Heart left ventricle (tissue), 16 donors: ENCODE data around the gene CXorf49B. TPM values are rescaled to one million over a fixed set of nuclear protein-coding genes. Genes with fewer than 3 reads are reported as not detected.

Source experiments
- ATAC-seq, 4 donors: fragments of 200-7000 bp; cut with Tn5 transposase; one replicate each; pipeline ENCODE4 v1.9.1; 2020 to 2022; ENCODE audit warnings: moderate library complexity in 4 of 4, mild to moderate bottlenecking in 3 of 4, moderate number of reproducible peaks in 1 of 4
- DNase-seq, 5 donors: peaks; one replicate each; pipeline ENCODE4 v3.0.0-alpha.2; 2020
- H3K27ac ChIP-seq, 12 donors: fragments of 200-600 bp; sonication (generic) in 4 of 12; one replicate each; pipeline versions ENCODE4 v1.5.0 to v1.8.0; 2016 to 2022; ENCODE audit warnings: mild to moderate bottlenecking in 2 of 12
- H3K27me3 ChIP-seq, 9 donors: fragments of 200-600 bp; sonication (generic) in 2 of 9; one replicate each; pipeline versions ENCODE4 v1.5.1 to v1.8.0; 2016 to 2022; ENCODE audit warnings: mild to moderate bottlenecking in 3 of 9
- H3K36me3 ChIP-seq, 9 donors: fragments of 200-600 bp; sonication (generic) in 2 of 9; one replicate each; pipeline versions ENCODE4 v1.5.0 to v1.8.0; 2018 to 2022; ENCODE audit warnings: mild to moderate bottlenecking in 2 of 9
- H3K4me1 ChIP-seq, 12 donors: fragments of 200-600 bp; sonication (generic) in 4 of 12; one replicate each; pipeline versions ENCODE4 v1.5.0 to v1.8.0; 2016 to 2022; ENCODE audit warnings: mild to moderate bottlenecking in 3 of 12
- H3K4me3 ChIP-seq, 12 donors: fragments of 200-600 bp; sonication (generic) in 4 of 12; one replicate each; pipeline versions ENCODE4 v1.5.0 to v1.8.0; 2017 to 2022; ENCODE audit warnings: mild to moderate bottlenecking in 9 of 12, moderate library complexity in 4 of 12
- H3K9me3 ChIP-seq, 12 donors: fragments of 200-600 bp; sonication (generic) in 4 of 12; one replicate each; pipeline versions ENCODE4 v1.5.0 to v1.8.0; 2016 to 2022; ENCODE audit warnings: mild to moderate bottlenecking in 1 of 12
- POLR2A ChIP-seq, 2 donors: fragments of 450-650 bp; IDR thresholded peaks; one replicate each; pipeline ENCODE4 v1.6.1; 2017; ENCODE audit warnings: antibody characterized with exemption in 2 of 2, mild to moderate bottlenecking in 2 of 2, moderate library complexity in 2 of 2
- WGBS, 4 donors: extraction: QIAGEN DNeasy Blood & Tissue Kit in 2 of 4; methylation state at CpG; one replicate each; pipeline versions ENCODE4 v1.1.5 to v1.1.7; 2013 to 2018; 5-methylcytosine and 5-hydroxymethylcytosine counted together
- intact Hi-C, 10 donors: fragments of 100-400 bp; cut with DNase I; formaldehyde crosslinking; loops; one replicate each; pipeline versions ENCODE4 v1.11.1 to v1.14.2; 2022
- polyA plus RNA-seq, 2 donors: library from polyadenylated mRNA; stranded (reverse); fragments of 200-250 nt; gene quantifications; one replicate each; pipeline ENCODE4 v1.2.3, GENCODE V29; 2013
- total RNA-seq, 9 donors: library from RNA; depleted of rRNA in 2 of 9; stranded (reverse); fragments of >200 nt in 2 of 9; fragmentation: NEBNext Ultra II Directional in 3 of 9; extraction: Animal tissue kit (Norgen Biotek cat#: 25700) in 3 of 9; gene quantifications; one replicate each; pipeline versions ENCODE4 v1.1.0 to v1.2.4, GENCODE V29; 2016 to 2023
- TF ChIP-seq, protein P1 (sequence below), 12 donors: fragments of 200-600 bp; sonication (generic) in 4 of 12; IDR thresholded peaks; one replicate each; pipeline versions ENCODE4 v1.5.0 to v1.8.0; 2018 to 2022; ENCODE audit warnings: antibody characterized with exemption in 12 of 12, mild to moderate bottlenecking in 5 of 12
- donor health status: ischemic (EF 13 %, LVEDD 7.1; RV severe dilation, severe dysfunction).
- donor health status: healthy with polysubstance abuse.
- donor health status: DM: no; HTN: yes; CAD: no.
- donor health status: DM: no; HTN: no; CAD: no.
- donor health status: ischemic (EF 25% LVEDD 6.9; RV normal size, moderate dysfunction).
- donor health status: ischemic (EF 25% LVEDD 5.7; RV mildly dilated, moderate dysfunction).
- donor health status: healthy.
- donor health status: DM: yes; HTN: yes; CAD: no.
- donor health status: ischemic (EF 35%, LVEDD 5.7; RV mildly dilated, moderate dysfunction).
- donor health status: nonischemic (EF 11% LVEDD 7.7; RV severe dilation, severe dysfunction).
- donor health status: DM: yes; HTN: yes; CAD: no.
- donor health status: PGD.
- donor health status: ischemic (EF 29% LVEDD 5.4; RV normal size, mild dysfunction).
- donor health status: nonischemic (EF 23%, LVEDD 6.1; RV moderate dilation, normal function).

CXorf49B gene
- total and polyA plus RNA-seq, 11 donors: not detected

DNA sequence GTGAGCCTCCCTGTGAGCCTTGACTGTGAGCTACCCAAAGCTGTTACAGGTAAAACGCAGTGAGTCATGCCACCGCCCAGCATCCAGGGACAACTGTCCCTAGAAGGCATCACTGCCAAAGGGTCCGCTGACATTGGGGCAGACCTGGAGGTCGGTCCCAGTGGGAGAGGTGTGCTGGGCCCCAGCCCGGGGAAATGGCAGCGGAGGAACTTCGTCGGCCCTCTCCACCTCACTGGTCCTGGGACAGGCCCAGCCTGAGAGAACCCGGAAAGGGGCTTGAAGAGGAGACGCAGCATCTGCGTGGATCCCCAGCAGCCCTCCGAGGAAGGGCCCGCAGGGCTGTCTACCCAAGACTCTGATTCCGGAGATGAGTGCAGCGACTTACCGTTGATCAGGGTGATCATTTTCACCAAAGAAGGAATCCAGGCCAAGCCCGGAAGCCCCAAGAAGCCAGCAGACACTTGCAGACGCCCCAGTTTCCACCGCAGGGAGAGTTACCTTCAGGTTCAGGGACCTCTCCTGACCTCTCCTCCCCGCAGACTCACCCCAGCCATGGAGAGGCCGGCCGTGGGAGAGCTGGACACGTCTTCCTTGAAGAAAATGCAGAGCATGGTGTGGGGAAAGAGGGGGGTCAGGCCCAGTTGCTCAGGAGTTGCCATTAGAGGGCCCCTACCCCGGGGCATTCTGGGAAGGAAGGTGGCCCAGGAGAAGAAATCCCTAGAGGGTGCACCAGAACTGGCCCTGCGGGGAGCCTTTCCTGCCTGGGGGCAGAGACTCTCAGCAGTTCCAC, 51.2 kb downstream of the CXorf49B start:
- Histone ChIP-seq H3K27me3 (peaks cover 0 to 14% (median 0%) of the 10 kb centered on the region in 9 donors), H3K9me3 (no peaks in the 10 kb centered on the region), H3K27ac (no peak overlapping the region), H3K36me3 (no peaks in the 10 kb centered on the region), H3K4me1 (no peaks in the 10 kb centered on the region), H3K4me3 (no peak overlapping the region)
- ATAC-seq (no peak), DNase-seq (no peak)
- intact Hi-C loops: no loop called here
- WGBS, 4 donors: 80 to 88% (median 84%) methylated on average over 24 to 25 of the region's 25 CpGs
- TF ChIP-seq POLR2A (IDR thresholded peaks at IDR 0.05): no peak
- TF ChIP-seq, protein P1, sequence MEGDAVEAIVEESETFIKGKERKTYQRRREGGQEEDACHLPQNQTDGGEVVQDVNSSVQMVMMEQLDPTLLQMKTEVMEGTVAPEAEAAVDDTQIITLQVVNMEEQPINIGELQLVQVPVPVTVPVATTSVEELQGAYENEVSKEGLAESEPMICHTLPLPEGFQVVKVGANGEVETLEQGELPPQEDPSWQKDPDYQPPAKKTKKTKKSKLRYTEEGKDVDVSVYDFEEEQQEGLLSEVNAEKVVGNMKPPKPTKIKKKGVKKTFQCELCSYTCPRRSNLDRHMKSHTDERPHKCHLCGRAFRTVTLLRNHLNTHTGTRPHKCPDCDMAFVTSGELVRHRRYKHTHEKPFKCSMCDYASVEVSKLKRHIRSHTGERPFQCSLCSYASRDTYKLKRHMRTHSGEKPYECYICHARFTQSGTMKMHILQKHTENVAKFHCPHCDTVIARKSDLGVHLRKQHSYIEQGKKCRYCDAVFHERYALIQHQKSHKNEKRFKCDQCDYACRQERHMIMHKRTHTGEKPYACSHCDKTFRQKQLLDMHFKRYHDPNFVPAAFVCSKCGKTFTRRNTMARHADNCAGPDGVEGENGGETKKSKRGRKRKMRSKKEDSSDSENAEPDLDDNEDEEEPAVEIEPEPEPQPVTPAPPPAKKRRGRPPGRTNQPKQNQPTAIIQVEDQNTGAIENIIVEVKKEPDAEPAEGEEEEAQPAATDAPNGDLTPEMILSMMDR (IDR thresholded peaks at IDR 0.05): no peak

DNA sequence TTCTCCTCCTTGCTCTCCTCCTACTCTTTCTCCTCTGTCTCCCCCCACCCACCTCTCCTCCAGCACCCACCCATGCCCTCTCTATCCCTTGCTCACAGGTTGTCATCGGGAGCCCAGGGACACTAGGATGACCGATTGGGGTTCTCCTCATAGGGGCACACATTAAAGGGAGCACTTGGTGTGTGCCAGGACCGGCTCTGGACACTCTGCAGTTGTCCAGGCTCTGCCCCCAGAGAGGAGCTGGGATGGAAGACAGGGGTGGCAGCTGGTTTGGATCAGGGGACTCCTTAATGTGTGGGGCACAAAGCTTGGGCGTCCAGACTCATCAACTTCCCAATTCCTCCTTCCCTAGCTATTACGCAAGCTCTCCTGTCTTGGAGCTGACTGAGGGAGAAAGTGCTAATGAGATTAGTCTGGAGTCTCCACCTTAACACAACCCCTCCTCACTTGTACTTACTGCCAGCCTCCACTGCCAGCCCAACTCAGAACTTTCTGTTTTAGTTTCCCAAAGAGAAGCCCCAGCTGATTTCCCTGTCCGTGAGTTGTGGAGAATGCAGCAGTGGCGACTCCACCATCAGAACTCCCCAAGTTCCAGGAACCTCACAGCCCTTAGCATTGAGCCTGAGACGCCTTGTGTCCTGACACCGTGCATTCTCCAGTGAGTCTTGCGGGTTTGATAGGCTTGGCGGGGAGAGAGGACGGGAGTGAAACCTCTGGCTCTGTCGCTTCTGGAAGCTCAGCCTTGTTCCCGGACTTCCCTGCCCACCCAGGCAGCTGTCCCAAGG, 52.2 kb downstream of the CXorf49B start:
- H3K27me3 ChIP-seq: peaks cover 0 to 14% (median 0%) of the 10 kb centered on the region in 9 donors
- no peaks in the 10 kb centered on the region for H3K4me1 ChIP-seq
- 65 to 73% (median 70%) methylated on average over 14 of the region's 14 CpGs for WGBS, 4 donors
- intact Hi-C loops: no loop called here
- TF ChIP-seq, protein P1 (IDR thresholded peaks at IDR 0.05): no peak
- no peak for TF ChIP-seq POLR2A (IDR thresholded peaks at IDR 0.05)
- no peaks in the 10 kb centered on the region for H3K36me3 ChIP-seq
- no peaks in the 10 kb centered on the region for H3K9me3 ChIP-seq
- ATAC-seq (no peak), DNase-seq (no peak)
- no peak overlapping the region for H3K27ac ChIP-seq
- no peak overlapping the region for H3K4me3 ChIP-seq

DNA sequence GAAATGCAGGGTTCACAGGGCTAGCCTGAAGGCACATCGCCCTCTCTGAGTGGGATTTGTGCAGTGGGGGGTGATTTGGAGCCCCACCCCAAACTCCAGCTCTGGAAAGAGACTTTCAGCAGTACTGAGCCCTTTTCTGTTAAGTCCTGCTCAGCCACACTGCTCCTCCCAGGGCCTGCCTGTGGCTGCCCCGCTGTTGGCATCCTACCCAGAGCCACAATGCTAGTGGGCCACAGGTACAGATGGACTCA, 52.7 kb downstream of the CXorf49B start:
- Histone ChIP-seq H3K4me3 (no peak overlapping the region), H3K27me3 (peaks cover 0 to 14% (median 0%) of the 10 kb centered on the region in 9 donors), H3K4me1 (no peaks in the 10 kb centered on the region), H3K36me3 (no peaks in the 10 kb centered on the region), H3K27ac (no peak overlapping the region), H3K9me3 (no peaks in the 10 kb centered on the region)
- ATAC-seq: no peak
- DNase-seq: no peak
- whole genome bisulfite sequencing, 4 donors: 38 to 68% (median 48%) methylated on average over 2 of the region's 2 CpGs
- intact Hi-C loops: no loop called here
- TF ChIP-seq POLR2A (IDR thresholded peaks at IDR 0.05): no peak
- TF ChIP-seq, protein P1 (IDR thresholded peaks at IDR 0.05): no peak

Other genes with a start within 250 kb of the CXorf49B start
- 10 to 100 TPM; 64.8 to 84.1 (median 77.4) TPM for gene OGT, start 230.2 kb upstream of the CXorf49B start, total RNA-seq
- 10 to 100 TPM; 20.0 to 33.3 TPM for gene OGT, start 230.2 kb upstream of the CXorf49B start, polyA plus RNA-seq
- gene GCNA, start 184.9 kb upstream of the CXorf49B start, total RNA-seq: 1 to 10 TPM in 6 of 9 donors, under 1 TPM in 3; 0.56 to 1.6 (median 1.1) TPM
- 1 to 10 TPM; 1.1 to 2.0 TPM for gene GCNA, start 184.9 kb upstream of the CXorf49B start, polyA plus RNA-seq
- gene CXCR3, start 144.8 kb upstream of the CXorf49B start, total RNA-seq: 1 to 10 TPM in 1 of 9 donors, under 1 TPM in 3, not detected in 5; 0.26 to 2.6 (median 0.33) TPM
- gene CXCR3, start 144.8 kb upstream of the CXorf49B start, polyA plus RNA-seq: under 1 TPM in 1 of 2 donors, not detected in 1; 0.11 TPM
- gene CXorf49, start 45.1 kb upstream of the CXorf49B start, total RNA-seq: not detected
- gene CXorf49, start 45.1 kb upstream of the CXorf49B start, polyA plus RNA-seq: not detected
- 10 to 100 TPM in 2 of 9 donors, 1 to 10 TPM in 7; 3.1 to 14.0 (median 5.8) TPM for gene NHSL2, start 147.5 kb downstream of the CXorf49B start, total RNA-seq
- gene NHSL2, start 147.5 kb downstream of the CXorf49B start, polyA plus RNA-seq: 1 to 10 TPM; 1.8 to 2.4 TPM